ENCODE results near the gene P2RX4.
"Not testable (repeated sequence)": the region's sequence is repeated elsewhere in the genome, so short reads cannot be mapped to it uniquely, and the experiment has no call there.

Gene P2RX4

DNA sequence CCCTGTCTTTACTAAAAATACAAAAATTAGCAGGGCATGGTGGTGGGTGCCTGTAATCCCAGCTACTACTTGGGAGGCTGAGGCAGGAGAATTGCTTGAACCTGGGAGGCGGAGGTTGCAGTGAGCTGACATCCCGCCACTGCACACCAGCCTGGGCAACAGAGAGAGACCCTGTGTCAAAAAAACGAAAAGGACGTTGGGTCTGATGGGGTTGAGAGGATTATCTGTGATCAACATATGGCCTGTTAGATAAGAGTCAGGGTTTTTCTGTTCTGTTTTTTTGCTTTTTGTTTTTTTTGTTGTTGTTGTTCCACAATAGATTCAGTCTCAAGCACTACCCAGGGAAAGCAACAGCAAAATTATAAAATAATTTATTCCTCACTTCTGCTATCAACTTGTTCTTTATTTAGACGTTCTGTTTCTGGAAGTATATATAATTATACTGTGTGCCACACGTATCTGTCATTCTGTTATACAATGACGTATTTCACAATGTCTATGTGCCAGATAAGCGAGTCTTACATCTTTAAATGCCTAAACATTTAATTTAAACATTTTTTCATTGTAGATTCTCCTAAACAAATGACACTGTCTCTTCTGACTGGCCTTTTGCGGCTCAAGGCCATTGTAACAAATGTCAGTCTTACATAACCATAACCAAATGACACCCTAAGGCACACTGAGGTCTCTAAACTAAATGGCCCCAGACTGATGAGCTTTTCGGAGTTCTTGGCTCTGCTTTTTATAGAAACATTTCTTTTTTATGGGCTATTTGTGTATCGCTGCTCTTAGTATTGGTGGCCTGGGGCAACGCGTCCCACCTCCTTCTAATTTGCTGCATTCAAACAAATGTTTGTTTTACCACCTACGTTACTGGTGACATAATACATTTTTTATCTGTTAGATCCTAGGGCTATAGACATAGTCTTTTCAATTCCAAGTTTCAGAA lies 7.2 kb upstream of the P2RX4 start:
- no peak for DNase-seq (ENCODE audit: low read depth)
- no peak for TF ChIP-seq CTCF (conservative IDR thresholded peaks at IDR 0.05; ENCODE audit: low read depth, low read length)
- H3K4me3 ChIP-seq (ENCODE audit: low read depth, low read length), result no peak overlapping the region

- no peak for TF ChIP-seq CTCF (conservative IDR thresholded peaks at IDR 0.05; ENCODE audit: low read depth, low read length)
- no peak for DNase-seq (ENCODE audit: low read depth)
- H3K4me3 ChIP-seq (ENCODE audit: low read depth, low read length), result no peak overlapping the region
Observed at GRCh38 chr12:121203482-121203881, 6.4 kb upstream of the P2RX4 start.

DNA sequence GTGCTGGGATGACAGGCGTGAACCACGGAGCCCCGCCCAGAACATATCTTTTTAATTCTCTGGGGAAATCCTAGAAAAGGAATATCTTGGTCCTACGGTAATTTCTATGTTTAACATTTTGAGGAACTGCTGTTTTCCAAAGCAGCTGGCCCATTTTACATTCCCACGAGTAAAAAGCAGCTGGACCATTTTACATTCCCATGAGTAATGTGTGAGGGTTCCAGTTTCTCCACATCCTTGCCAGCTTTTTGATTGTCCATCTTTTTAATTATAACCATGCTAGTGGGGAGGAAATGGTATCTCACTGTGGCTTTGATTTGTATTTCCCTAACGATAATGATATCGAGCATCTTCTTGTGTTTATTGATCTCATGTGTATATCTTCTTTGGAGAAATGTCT lies 4.4 kb upstream of the P2RX4 start:
- H3K4me3 ChIP-seq (ENCODE audit: low read depth, low read length), result no peak overlapping the region
- no peak for DNase-seq (ENCODE audit: low read depth)
- no peak for TF ChIP-seq CTCF (conservative IDR thresholded peaks at IDR 0.05; ENCODE audit: low read depth, low read length)

DNA sequence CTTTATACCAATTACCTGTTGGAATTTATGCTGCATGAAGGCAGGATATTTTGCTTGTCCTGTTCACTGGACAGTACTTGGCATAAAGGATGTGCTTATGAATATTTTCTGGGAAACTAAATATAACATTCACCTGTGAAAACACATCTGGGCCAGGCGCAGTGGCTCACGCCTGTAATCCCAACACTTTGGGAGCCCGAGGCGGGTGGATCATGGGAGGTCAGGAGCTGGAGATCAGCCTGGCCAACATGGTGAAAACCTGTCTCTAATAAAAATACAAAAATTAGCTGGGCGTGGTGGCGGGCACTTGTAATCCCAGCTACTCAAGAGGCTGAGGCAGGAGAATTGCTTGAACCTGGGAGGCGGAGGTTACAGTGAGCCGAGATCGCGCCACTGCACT lies 1.4 kb upstream of the P2RX4 start:
- not testable (repeated sequence) for H3K4me3 ChIP-seq (ENCODE audit: low read depth, low read length); DNase-seq (ENCODE audit: low read depth)

- DNase-seq (ENCODE audit: low read depth), result no peak
- H3K4me3 ChIP-seq (ENCODE audit: low read depth, low read length), result no peak overlapping the region
- no peak for TF ChIP-seq CTCF (conservative IDR thresholded peaks at IDR 0.05; ENCODE audit: low read depth, low read length)
Observed at GRCh38 chr12:121209221-121209620, 708 bp upstream of the P2RX4 start.

DNA sequence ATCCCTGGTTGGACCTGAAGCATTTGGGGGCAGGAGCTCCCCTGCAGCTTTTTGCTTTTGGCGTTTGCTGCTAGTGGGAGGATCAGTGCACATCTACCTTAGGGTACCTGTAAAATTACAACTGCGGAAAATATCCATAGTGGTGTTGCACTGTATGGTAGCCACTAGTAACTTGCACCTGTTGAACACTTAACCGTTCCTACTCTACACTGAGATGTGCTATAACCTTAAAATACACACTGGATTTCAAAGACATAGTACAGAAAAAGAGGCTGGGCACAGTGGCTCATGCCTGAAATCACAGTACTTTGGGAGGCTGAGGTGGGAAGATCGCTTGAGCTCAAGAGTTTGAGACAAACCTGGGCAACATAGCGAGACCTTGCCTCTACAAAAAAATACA lies 2.9 kb downstream of the P2RX4 start:
- TF ChIP-seq CTCF (conservative IDR thresholded peaks at IDR 0.05; ENCODE audit: low read depth, low read length), result no peak
- H3K4me3 ChIP-seq (ENCODE audit: low read depth, low read length), result no peak overlapping the region
- DNase-seq (ENCODE audit: low read depth), result no peak

GRCh38 chr12:121214166-121214777 lies 4.3 kb downstream of the P2RX4 start:
- DNase-seq (ENCODE audit: low read depth), result peak; percentile 61
- no peak for TF ChIP-seq CTCF (conservative IDR thresholded peaks at IDR 0.05; ENCODE audit: low read depth, low read length)
- no peak overlapping the region for H3K4me3 ChIP-seq (ENCODE audit: low read depth, low read length)

Data from choroid plexus epithelial cell (primary cell).